GM19397 (cell line): Measurements from ENCODE around the gene STX8.
A peak's percentile ranks its signal among the peaks of the same experiment; 100 is the strongest.
"Not testable (repeated sequence)": the region's sequence is repeated elsewhere in the genome, so short reads cannot be mapped to it uniquely, and the experiment has no call there.

Experiments used
- ATAC-seq: cut with Tn5 transposase; IDR thresholded peaks from one replicate; pipeline ENCODE4 v1.9.1; 2021; ENCODE audit warnings: mild to moderate bottlenecking, moderate library complexity; ENCODE audit not compliant: unreplicated experiment

Gene STX8

GRCh38 chr17:9575381-9576101 is at the start of gene STX8:
TSS of gene STX8 (minus strand) at chr17:9575820. CDS start at chr17:9575808, 12 bp downstream.
- peak; percentile 91 for ATAC-seq

GRCh38 chr17:9622961-9623360 is 47.3 kb upstream of the STX8 start:
- no peak for ATAC-seq

GRCh38 chr17:9615486-9615885 is 39.9 kb upstream of the STX8 start:
- no peak for ATAC-seq

- no peak for ATAC-seq
Measured at GRCh38 chr17:9612006-9612405, 36.4 kb upstream of the STX8 start.

- no peak for ATAC-seq
Measured at GRCh38 chr17:9611557-9611956, 35.9 kb upstream of the STX8 start.

- not testable (repeated sequence) for ATAC-seq
Measured at GRCh38 chr17:9607058-9607457, 31.4 kb upstream of the STX8 start.

- no peak for ATAC-seq
Measured at GRCh38 chr17:9606453-9606852, 30.8 kb upstream of the STX8 start.

GRCh38 chr17:9604583-9604982 is 29.0 kb upstream of the STX8 start:
- ATAC-seq: not testable (repeated sequence)

- ATAC-seq: no peak
Measured at GRCh38 chr17:9598661-9599060, 23.0 kb upstream of the STX8 start.

- not testable (repeated sequence) for ATAC-seq
Measured at GRCh38 chr17:9597638-9598037, 22.0 kb upstream of the STX8 start.

- ATAC-seq: no peak
Measured at GRCh38 chr17:9594065-9594464, 18.4 kb upstream of the STX8 start.

GRCh38 chr17:9587969-9588656 is 12.5 kb upstream of the STX8 start:
- no peak for ATAC-seq

- ATAC-seq: no peak
Measured at GRCh38 chr17:9577373-9577709, 1.7 kb upstream of the STX8 start.

GRCh38 chr17:9576521-9577372 is 1.1 kb upstream of the STX8 start, which contains the start of gene CFAP52:
TSS of gene CFAP52 (plus strand) at chr17:9576642. CDS start at chr17:9576696, 54 bp downstream.
- ATAC-seq: no peak

- ATAC-seq: no peak
Measured at GRCh38 chr17:9571201-9571600, 4.4 kb downstream of the STX8 start.

GRCh38 chr17:9568957-9569588 is 6.5 kb downstream of the STX8 start:
- ATAC-seq: no peak

- ATAC-seq: no peak
Measured at GRCh38 chr17:9568004-9568403, 7.6 kb downstream of the STX8 start.

GRCh38 chr17:9566739-9567138 is 8.9 kb downstream of the STX8 start:
- ATAC-seq: not testable (repeated sequence)

GRCh38 chr17:9566067-9566466 is 9.6 kb downstream of the STX8 start:
- ATAC-seq: no peak

- ATAC-seq: no peak
Measured at GRCh38 chr17:9564104-9564503, 11.5 kb downstream of the STX8 start.

GRCh38 chr17:9557857-9558256 is 17.8 kb downstream of the STX8 start:
- no peak for ATAC-seq
